Liver (tissue), 9 donors: ENCODE measurements around the gene TRPC4AP. TPM values are rescaled to one million over a fixed set of nuclear protein-coding genes. Genes with fewer than 3 reads are reported as not detected.

Experiments
- DNase-seq: peaks from one replicate; pipeline ENCODE4 v3.0.0-alpha.2; 2017; ENCODE audit warnings: low spot score
- H3K27ac ChIP-seq, 2 donors: one replicate each; pipeline ENCODE4 v1.7.0; 2013; ENCODE audit warnings: inconsistent platforms in 2 of 2, low read length in 2 of 2, control low read depth in 1 of 2, low read depth in 1 of 2, mild to moderate bottlenecking in 1 of 2
- H3K27me3 ChIP-seq, 4 donors: one replicate each; pipeline versions ENCODE4 v1.6.1 to v1.7.0; 2013; ENCODE audit warnings: low read length in 3 of 4, inconsistent platforms in 1 of 4, mild to moderate bottlenecking in 1 of 4, moderate library complexity in 1 of 4; ENCODE audit not compliant: control insufficient read depth in 4 of 4, insufficient read depth in 4 of 4
- H3K36me3 ChIP-seq, 4 donors: one replicate each; pipeline versions ENCODE4 v1.6.1 to v1.7.0; 2013; ENCODE audit warnings: low read length in 3 of 4, mild to moderate bottlenecking in 3 of 4, low read depth in 1 of 4, moderate library complexity in 1 of 4; ENCODE audit not compliant: control insufficient read depth in 4 of 4, insufficient read depth in 3 of 4
- H3K4me1 ChIP-seq, 4 donors: one replicate each; pipeline versions ENCODE4 v1.6.1 to v1.7.0; 2013; ENCODE audit warnings: low read length in 3 of 4, mild to moderate bottlenecking in 3 of 4, moderate library complexity in 1 of 4; ENCODE audit not compliant: control insufficient read depth in 4 of 4, insufficient read depth in 4 of 4
- H3K4me3 ChIP-seq, 3 donors: one replicate each; pipeline versions ENCODE4 v1.6.1 to v1.7.0; 2013; ENCODE audit warnings: low read length in 3 of 3, control low read depth in 1 of 3, low read depth in 1 of 3, mild to moderate bottlenecking in 1 of 3
- H3K9ac ChIP-seq, 2 donors: one replicate each; pipeline ENCODE4 v1.7.0; 2013; ENCODE audit warnings: low read length in 2 of 2, mild to moderate bottlenecking in 2 of 2, moderate library complexity in 2 of 2, control low read depth in 1 of 2, low read depth in 1 of 2
- H3K9me3 ChIP-seq, 4 donors: one replicate each; pipeline versions ENCODE4 v1.6.1 to v1.7.0; 2013; ENCODE audit warnings: low read length in 3 of 4; ENCODE audit not compliant: control insufficient read depth in 4 of 4
- EGR1 ChIP-seq, 2 donors: IDR thresholded peaks; 2 replicates each; pipeline ENCODE4 v1.6.1; 2016 to 2018; ENCODE audit warnings: antibody characterized with exemption in 2 of 2, low read depth in 2 of 2
- FOXA1 ChIP-seq: IDR thresholded peaks from 2 replicates; pipeline ENCODE4 v1.6.1; 2016; ENCODE audit warnings: antibody characterized with exemption
- FOXA2 ChIP-seq: IDR thresholded peaks from 2 replicates; pipeline ENCODE4 v1.6.1; 2016; ENCODE audit warnings: antibody characterized with exemption
- GABPA ChIP-seq, 2 donors: IDR thresholded peaks in 1 of 2; conservative IDR thresholded peaks in 1 of 2; 2 replicates each; pipeline ENCODE4 v1.6.1; 2016; ENCODE audit warnings: antibody characterized with exemption in 2 of 2, mild to moderate bottlenecking in 1 of 2, moderate library complexity in 1 of 2
- HNF4A ChIP-seq, 2 donors: conservative IDR thresholded peaks; 2 replicates each; pipeline ENCODE4 v1.6.1; 2016; ENCODE audit warnings: antibody characterized with exemption in 2 of 2, mild to moderate bottlenecking in 2 of 2
- HNF4G ChIP-seq: IDR thresholded peaks from 2 replicates; pipeline ENCODE4 v1.6.1; 2016; ENCODE audit warnings: antibody characterized with exemption
- JUND ChIP-seq, 2 donors: IDR thresholded peaks; 2 replicates each; pipeline ENCODE4 v1.6.1; 2016; ENCODE audit warnings: antibody characterized with exemption in 2 of 2
- RAD21 ChIP-seq, 2 donors: IDR thresholded peaks; 2 replicates each; pipeline ENCODE4 v1.6.1; 2016; ENCODE audit warnings: antibody characterized with exemption in 2 of 2, mild to moderate bottlenecking in 2 of 2
- RXRA ChIP-seq, 2 donors: IDR thresholded peaks; 2 replicates each; pipeline ENCODE4 v1.6.1; 2017 to 2018; ENCODE audit warnings: antibody characterized with exemption in 2 of 2, mild to moderate bottlenecking in 1 of 2
- SP1 ChIP-seq: IDR thresholded peaks from 2 replicates; pipeline ENCODE4 v1.6.1; 2018; ENCODE audit warnings: antibody characterized with exemption, mild to moderate bottlenecking
- TAF1 ChIP-seq: conservative IDR thresholded peaks from 2 replicates; pipeline ENCODE4 v1.6.1; 2016; ENCODE audit warnings: antibody characterized with exemption, mild to moderate bottlenecking
- YY1 ChIP-seq: IDR thresholded peaks from 2 replicates; pipeline ENCODE4 v1.6.1; 2016; ENCODE audit warnings: antibody characterized with exemption, mild to moderate bottlenecking
- WGBS: extraction: QIAGEN DNeasy Blood & Tissue Kit; methylation state at CpG from one replicate; pipeline ENCODE4 v1.1.7; 2013; 5-methylcytosine and 5-hydroxymethylcytosine counted together
- polyA plus RNA-seq, 2 donors: library from polyadenylated mRNA; stranded (reverse) in 1 of 2; unstranded in 1 of 2; fragments of 200-250 nt in 1 of 2; fragments of >200 nt in 1 of 2; fragmentation: Nextera tagmentation in 1 of 2; extraction: Ambion mirVana in 1 of 2; gene quantifications; one replicate each; pipeline versions ENCODE4 v1.2.1 to v1.2.3, GENCODE V29; 2013 to 2015
- total RNA-seq, 2 donors: library from RNA; depleted of rRNA; stranded (reverse); fragments of >200 nt; gene quantifications; one replicate each; pipeline ENCODE4 v1.2.3, GENCODE V29; 2014
- TF ChIP-seq, protein P1 (sequence below): IDR thresholded peaks from 2 replicates; pipeline ENCODE4 v1.6.1; 2016; ENCODE audit warnings: antibody characterized with exemption
- TF ChIP-seq, protein P2 (sequence below): IDR thresholded peaks from 2 replicates; pipeline ENCODE4 v1.6.1; 2016; ENCODE audit warnings: antibody characterized with exemption
- TF ChIP-seq, protein P3 (sequence below): IDR thresholded peaks from 2 replicates; pipeline ENCODE4 v1.6.1; 2016; ENCODE audit warnings: antibody characterized with exemption
- TF ChIP-seq, protein P4 (sequence below): fragments of 150-350 bp; IDR thresholded peaks from 2 replicates; pipeline ENCODE4 v1.5.1; 2017; ENCODE audit warnings: improper control_type of control experiment, low read depth, low read length; ENCODE audit not compliant: missing input control
- TF ChIP-seq, protein P5 (sequence below): IDR thresholded peaks from 2 replicates; pipeline ENCODE4 v1.6.1; 2016; ENCODE audit warnings: antibody characterized with exemption, mild to moderate bottlenecking
- donor health status: healthy.
- donor health status: healthy.
- donor health status: healthy.
- donor health status: healthy.
- donor health status: healthy.

TRPC4AP gene
- total and polyA plus RNA-seq, 4 donors = 26.3 to 57.2 (median 33.8) TPM

DNA sequence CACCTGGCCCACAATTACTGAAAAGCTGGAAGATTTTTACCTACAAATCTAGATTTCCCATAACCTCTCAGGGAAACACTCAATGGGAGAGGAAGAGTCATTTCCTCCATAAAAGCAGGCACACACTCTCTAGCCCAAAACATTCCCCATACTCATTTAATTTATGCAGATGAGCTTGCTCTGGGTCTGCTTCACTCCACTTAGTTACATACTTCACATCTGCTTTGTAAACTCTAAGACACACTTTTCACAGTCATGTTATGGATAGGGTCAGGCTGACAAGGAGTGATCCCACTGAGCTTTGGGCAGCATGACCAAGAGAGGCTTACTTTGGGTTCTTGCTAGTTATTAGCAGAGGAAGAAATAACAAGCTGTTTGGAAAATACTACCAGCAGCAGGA, 27.4 kb downstream of the TRPC4AP start:
- Histone ChIP-seq H3K4me1 (peaks cover 0 to 4% (median 3%) of the 10 kb centered on the region in 4 donors), H3K27me3 (no peaks in the 10 kb centered on the region), H3K4me3 (no peak overlapping the region), H3K9me3 (no peaks in the 10 kb centered on the region), H3K36me3 (peaks cover 0 to 11% (median 7%) of the 10 kb centered on the region in 4 donors), H3K9ac (no peak overlapping the region), H3K27ac (no peak overlapping the region)
- DNase-seq = no peak
- TF ChIP-seq TAF1 (no peak), GABPA (IDR thresholded peaks at IDR 0.05 in 1 of 2, conservative IDR thresholded peaks at IDR 0.05 in 1 of 2) (no peak), HNF4A (conservative IDR thresholded peaks at IDR 0.05) (no peak), JUND (IDR thresholded peaks at IDR 0.05) (no peak), RXRA (IDR thresholded peaks at IDR 0.05) (no peak), SP1 (no peak), FOXA1 (no peak), FOXA2 (no peak), HNF4G (no peak)
- TF ChIP-seq, protein P1, sequence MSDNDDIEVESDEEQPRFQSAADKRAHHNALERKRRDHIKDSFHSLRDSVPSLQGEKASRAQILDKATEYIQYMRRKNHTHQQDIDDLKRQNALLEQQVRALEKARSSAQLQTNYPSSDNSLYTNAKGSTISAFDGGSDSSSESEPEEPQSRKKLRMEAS = no peak
- TF ChIP-seq, protein P2, sequence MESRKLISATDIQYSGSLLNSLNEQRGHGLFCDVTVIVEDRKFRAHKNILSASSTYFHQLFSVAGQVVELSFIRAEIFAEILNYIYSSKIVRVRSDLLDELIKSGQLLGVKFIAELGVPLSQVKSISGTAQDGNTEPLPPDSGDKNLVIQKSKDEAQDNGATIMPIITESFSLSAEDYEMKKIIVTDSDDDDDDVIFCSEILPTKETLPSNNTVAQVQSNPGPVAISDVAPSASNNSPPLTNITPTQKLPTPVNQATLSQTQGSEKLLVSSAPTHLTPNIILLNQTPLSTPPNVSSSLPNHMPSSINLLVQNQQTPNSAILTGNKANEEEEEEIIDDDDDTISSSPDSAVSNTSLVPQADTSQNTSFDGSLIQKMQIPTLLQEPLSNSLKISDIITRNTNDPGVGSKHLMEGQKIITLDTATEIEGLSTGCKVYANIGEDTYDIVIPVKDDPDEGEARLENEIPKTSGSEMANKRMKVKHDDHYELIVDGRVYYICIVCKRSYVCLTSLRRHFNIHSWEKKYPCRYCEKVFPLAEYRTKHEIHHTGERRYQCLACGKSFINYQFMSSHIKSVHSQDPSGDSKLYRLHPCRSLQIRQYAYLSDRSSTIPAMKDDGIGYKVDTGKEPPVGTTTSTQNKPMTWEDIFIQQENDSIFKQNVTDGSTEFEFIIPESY = no peak
- TF ChIP-seq, protein P3, sequence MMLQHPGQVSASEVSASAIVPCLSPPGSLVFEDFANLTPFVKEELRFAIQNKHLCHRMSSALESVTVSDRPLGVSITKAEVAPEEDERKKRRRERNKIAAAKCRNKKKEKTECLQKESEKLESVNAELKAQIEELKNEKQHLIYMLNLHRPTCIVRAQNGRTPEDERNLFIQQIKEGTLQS = no peak
- TF ChIP-seq, protein P4, sequence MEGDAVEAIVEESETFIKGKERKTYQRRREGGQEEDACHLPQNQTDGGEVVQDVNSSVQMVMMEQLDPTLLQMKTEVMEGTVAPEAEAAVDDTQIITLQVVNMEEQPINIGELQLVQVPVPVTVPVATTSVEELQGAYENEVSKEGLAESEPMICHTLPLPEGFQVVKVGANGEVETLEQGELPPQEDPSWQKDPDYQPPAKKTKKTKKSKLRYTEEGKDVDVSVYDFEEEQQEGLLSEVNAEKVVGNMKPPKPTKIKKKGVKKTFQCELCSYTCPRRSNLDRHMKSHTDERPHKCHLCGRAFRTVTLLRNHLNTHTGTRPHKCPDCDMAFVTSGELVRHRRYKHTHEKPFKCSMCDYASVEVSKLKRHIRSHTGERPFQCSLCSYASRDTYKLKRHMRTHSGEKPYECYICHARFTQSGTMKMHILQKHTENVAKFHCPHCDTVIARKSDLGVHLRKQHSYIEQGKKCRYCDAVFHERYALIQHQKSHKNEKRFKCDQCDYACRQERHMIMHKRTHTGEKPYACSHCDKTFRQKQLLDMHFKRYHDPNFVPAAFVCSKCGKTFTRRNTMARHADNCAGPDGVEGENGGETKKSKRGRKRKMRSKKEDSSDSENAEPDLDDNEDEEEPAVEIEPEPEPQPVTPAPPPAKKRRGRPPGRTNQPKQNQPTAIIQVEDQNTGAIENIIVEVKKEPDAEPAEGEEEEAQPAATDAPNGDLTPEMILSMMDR = no peak
- TF ChIP-seq, protein P5, sequence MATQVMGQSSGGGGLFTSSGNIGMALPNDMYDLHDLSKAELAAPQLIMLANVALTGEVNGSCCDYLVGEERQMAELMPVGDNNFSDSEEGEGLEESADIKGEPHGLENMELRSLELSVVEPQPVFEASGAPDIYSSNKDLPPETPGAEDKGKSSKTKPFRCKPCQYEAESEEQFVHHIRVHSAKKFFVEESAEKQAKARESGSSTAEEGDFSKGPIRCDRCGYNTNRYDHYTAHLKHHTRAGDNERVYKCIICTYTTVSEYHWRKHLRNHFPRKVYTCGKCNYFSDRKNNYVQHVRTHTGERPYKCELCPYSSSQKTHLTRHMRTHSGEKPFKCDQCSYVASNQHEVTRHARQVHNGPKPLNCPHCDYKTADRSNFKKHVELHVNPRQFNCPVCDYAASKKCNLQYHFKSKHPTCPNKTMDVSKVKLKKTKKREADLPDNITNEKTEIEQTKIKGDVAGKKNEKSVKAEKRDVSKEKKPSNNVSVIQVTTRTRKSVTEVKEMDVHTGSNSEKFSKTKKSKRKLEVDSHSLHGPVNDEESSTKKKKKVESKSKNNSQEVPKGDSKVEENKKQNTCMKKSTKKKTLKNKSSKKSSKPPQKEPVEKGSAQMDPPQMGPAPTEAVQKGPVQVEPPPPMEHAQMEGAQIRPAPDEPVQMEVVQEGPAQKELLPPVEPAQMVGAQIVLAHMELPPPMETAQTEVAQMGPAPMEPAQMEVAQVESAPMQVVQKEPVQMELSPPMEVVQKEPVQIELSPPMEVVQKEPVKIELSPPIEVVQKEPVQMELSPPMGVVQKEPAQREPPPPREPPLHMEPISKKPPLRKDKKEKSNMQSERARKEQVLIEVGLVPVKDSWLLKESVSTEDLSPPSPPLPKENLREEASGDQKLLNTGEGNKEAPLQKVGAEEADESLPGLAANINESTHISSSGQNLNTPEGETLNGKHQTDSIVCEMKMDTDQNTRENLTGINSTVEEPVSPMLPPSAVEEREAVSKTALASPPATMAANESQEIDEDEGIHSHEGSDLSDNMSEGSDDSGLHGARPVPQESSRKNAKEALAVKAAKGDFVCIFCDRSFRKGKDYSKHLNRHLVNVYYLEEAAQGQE = no peak

DNA sequence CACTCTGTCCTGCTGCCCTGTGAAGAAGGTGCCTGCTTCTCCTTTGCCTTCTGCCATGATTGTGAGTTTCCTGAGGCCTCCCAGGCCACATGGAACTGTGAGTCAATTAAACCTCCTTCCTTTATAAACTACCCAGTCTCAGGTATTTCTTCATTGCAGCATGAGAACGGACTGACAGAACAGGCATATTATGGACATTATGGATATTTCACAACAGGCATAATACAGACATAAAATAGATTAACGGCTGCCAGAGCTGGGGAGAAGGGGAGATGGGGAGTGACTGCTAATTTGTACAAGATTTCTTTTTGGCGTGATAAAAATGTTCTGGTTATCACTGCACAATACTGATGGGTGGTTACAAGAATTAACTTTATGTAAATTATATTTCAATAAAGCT, 29.4 kb downstream of the TRPC4AP start:
- Histone ChIP-seq H3K27ac (no peak overlapping the region), H3K36me3 (peaks cover 0 to 7% (median 6%) of the 10 kb centered on the region in 4 donors), H3K27me3 (no peaks in the 10 kb centered on the region), H3K9ac (no peak overlapping the region), H3K4me1 (peaks cover 0 to 4% (median 3%) of the 10 kb centered on the region in 4 donors), H3K4me3 (no peak overlapping the region), H3K9me3 (no peaks in the 10 kb centered on the region)
- DNase-seq = no peak
- WGBS = 91% methylated on average over 3 of the region's 3 CpGs
- no peak for TF ChIP-seq JUND (IDR thresholded peaks at IDR 0.05)
- no peak for TF ChIP-seq EGR1 (IDR thresholded peaks at IDR 0.05; ENCODE audit: low read depth in 2 of 2)
- TF ChIP-seq HNF4G = no peak
- TF ChIP-seq TAF1 = no peak
- TF ChIP-seq YY1 = no peak
- TF ChIP-seq, protein P2 = no peak
- TF ChIP-seq, protein P4 = no peak
- TF ChIP-seq, protein P3 = no peak
- TF ChIP-seq, protein P1 = no peak
- TF ChIP-seq RAD21 (IDR thresholded peaks at IDR 0.05) = no peak
